HK-2 (cell line): Measurements from ENCODE around the gene TMEM258.

Experiments used
- DNase-seq: peaks from one replicate; pipeline ENCODE4 v3.0.0-alpha.2; 2018; ENCODE audit not compliant: unreplicated experiment

The TMEM258 gene

DNA sequence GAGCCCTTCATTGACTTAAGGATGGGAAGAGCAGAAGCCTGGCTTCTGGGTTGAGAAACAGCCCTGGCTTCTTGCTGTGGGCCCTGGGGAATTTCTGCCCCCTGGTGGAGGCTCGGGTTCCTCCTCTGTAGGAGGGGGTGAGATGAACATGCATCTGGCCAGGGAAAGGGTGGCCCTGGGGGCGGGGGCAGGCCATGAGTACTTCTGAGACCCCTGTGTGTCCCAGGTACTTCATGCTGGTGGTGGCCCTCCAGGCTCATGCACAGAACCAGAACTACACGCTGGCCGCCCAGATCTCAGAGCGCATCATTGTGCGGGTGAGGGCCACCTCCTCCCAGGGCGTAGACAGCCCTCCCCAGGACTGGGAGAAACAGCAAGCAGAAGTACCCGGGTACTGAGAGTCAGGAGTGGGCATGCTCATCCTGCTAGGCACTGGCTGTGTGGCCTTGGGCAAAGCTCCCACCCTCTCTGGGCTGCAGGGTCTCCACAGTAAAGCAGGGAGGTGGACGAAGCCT lies 15.8 kb downstream of the TMEM258 start:
- peak; percentile 47 for DNase-seq

DNA sequence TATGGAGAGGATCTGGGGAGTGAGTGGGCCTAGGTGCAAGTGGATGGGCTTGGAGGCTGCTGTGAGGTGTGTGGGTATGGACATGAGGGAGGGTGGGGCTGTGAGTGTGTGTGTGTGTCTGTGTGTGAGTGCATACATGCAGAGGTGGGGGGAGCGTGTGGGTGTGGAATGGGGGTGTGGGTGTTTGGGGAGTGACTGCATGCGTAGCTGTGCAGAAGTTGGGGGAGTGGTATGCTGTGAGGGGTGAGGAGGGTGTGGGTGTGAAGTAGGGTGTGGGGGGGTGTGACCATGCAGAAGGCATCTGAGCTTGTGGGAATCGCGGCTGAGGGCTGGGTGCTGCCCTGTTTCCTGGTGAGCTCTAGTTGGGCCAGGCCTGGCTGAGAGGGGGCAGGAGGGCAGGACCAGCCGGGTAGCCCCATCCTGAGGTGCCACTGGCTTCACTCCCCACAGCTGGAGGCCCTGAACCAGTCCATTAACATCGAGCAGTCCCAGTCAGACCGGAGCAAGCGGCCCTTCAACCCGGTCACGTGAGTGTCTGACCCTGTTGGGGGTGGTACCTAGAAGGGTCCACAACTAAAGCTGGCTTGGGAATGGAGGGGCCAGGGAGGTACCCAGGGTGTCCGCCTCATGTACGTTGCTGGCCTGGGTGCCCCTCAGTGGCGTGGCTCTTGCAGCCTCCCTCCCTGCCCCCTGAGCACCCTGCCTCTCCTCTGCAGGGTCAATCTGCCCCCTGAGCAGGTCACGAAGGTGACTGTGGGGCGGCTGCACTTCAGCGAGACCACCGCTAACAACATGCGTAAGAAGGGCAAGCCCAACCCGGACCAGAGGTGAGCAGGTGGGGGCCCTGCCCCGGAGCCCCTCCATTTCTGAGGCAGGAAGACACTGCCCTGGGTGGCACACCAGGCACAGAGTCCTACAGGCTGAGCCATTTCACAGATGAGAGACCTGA lies 16.5 kb downstream of the TMEM258 start:
- no peak for DNase-seq

DNA sequence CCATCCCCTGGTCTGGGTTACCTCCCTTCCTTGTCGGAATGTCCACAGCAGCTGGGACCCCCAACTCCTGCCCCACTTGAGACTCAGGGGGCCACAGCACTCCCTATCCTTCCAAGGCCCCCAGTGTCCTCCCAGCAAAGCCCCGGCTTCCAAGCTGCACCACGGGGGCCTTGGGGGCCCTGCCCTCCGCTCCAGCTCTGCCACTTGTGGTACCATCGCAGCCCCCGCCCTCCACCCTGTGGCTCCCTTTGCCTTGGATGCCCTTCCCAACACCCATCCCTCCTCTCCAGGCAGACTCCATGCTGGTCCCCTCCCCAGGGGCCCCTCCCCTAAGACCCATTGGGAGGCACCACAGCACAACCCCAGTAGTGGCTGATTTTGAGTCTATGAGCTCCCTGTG lies 17.3 kb downstream of the TMEM258 start:
- DNase-seq: no peak

DNA sequence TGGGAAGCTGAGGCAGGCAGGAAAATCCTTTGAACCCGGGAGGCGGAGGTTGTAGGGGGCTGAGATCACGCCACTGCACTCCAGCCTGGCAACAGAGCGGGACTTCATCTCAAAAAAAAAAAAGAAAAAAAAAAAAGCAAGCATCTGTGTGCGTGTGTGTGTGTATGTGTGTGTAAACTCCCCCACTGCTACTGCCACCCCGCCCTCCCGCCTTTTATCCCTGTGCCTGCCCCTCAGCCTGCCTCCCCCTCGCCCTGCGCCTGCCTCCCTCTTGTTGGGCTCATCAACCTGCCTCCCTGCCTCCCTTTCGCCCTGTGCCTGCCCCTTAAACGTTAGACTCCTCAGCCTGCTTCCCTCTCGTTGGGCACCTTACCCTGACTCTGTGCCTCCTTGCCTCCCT lies 18.0 kb downstream of the TMEM258 start:
- DNase-seq: no peak

GRCh38 chr11:61773809-61774208 lies 18.6 kb downstream of the TMEM258 start:
- DNase-seq: no peak

DNA sequence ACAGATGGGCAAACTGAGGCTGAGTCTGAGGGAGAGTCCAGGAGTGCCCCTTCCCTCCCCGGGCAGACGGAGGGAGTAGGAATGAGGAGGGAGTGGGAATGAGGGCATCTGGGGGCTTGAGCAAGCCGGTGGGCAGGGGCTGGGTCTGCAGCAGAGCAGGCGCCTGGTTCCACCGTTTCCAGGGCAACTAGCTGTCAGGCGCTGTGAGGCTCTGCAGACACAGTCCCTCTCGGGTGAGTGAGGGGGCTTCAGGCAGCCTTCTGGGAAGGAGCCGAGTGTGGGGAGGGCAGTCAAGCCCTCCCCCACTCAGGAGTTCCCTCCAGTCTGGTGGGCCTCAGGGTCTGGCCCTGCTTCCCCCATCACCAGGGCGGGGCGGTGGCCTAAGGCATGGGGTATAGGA lies 19.0 kb downstream of the TMEM258 start:
- DNase-seq: no peak

DNA sequence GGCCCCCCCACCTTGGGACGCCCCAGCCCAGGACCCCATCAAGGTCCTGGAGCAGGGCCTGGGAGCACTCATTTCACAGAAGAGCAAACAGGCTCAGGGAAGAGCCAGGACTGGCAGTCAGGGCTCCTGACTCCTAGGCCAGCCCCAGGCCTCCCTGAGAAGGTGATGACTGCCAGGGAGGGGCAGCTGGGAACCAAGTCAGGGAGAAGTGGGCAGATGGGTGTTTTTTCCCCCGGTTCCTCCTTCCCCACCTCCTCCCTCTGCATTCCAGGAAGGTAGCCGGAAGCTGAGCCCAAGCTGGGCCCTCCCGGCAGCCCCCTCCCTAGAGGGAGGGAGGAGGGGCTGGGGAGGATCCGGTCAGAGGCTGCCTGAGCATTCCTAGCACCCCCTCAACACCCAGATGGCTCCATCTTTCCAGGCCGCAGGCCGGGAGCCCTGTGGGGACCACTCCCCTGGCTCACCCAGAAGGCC lies 20.4 kb downstream of the TMEM258 start:
- DNase-seq: no peak

DNA sequence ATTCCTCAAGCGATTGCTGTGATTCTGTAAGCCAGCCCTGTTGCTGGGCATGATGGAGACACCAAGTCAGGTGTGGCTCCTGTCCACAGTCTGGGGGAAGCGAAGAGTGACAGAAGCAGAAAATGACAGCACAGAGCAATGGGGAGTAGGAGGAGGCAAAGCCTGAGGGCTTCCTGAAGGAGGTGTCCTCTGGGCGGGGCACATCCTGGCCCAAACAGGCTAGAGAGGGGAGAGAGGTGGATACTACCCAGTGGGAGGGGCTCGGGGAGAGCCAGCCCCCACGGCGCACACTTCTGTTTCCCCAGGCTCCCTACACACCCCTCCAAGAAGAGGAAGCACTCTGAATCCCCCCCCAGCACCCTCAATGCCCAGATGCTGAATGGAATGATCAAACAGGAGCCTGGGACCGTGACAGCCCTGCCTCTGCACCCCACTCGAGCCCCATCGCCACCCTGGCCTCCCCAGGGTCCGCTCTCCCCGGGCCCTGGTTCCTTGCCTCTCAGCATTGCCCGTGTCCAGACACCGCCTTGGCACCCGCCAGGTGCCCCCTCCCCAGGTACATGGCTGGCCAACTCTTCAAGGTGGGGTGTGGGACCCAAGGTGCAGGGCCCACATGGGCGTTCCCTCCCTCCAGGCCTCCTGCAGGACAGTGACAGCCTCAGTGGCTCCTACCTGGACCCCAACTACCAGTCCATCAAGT lies 21.1 kb downstream of the TMEM258 start:
- DNase-seq: no peak

DNA sequence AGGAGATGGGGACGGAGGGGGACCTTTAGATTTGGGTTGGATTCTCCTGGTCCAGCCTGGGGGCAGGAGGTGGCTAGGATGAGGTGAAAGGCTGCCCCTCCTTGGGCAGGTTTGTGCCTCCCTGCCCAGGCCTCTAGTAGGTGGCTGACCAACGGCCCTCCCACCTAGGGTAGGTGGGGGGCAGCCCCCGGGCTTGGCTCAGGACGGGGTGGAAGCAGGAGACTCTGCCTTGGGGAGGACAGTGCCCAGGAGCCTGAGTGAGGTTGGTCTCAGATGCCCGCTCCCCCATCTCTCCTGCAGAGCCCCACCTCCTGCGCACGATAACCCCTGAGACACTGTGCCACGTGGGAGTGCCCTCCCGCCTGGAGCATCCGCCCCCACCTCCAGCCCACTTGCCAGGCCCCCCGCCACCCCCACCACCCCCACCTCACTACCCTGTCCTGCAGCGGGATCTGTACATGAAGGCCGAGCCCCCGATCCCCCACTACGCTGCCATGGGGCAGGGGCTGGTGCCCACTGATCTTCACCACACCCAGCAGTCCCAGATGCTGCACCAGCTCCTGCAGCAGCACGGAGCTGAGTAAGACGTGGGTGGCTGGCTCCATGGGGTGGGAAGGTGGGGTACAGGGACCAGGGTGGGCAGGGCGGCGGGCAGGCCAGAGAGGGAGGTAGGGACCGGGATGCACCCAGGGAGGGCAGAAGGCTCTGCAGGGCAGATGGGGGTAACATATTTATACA lies 22.3 kb downstream of the TMEM258 start:
- DNase-seq: no peak

DNA sequence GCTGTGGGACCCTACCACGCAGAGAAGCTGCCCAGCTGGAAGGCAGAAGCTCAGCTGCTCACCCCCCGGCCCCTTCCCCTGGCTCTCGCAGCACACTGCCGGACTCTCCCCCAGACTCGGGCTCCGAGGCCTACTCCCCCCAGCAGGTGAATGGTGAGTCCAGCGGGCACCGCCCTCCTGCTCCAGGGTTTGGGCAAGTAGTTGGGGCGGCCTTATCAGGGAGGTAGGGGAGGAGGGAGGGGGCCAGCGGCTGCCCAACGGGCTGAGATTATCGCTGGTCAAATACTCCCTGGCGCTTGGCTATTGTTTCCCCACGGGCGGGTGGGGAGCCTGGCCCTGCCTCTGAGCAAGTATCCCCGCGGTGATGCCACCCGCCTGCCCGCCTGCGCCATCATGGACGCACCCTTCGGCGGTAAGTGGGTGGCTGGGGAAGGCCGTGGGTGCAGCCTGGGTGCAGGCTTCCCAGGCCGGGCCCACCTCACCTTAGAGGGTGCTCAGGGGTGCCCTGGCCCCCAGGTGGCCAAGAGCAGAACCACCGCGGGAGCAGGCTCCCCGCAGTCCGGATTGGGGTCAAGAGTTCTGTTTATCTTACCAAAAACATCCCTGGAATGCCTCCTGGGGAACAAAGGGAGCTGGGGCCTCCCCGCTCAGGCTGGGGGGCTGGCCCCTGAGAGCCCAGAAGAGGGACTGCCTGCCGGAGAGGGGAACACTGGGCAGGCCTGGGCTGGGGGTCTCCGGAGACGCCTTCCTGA lies 23.1 kb downstream of the TMEM258 start:
- DNase-seq: no peak

DNA sequence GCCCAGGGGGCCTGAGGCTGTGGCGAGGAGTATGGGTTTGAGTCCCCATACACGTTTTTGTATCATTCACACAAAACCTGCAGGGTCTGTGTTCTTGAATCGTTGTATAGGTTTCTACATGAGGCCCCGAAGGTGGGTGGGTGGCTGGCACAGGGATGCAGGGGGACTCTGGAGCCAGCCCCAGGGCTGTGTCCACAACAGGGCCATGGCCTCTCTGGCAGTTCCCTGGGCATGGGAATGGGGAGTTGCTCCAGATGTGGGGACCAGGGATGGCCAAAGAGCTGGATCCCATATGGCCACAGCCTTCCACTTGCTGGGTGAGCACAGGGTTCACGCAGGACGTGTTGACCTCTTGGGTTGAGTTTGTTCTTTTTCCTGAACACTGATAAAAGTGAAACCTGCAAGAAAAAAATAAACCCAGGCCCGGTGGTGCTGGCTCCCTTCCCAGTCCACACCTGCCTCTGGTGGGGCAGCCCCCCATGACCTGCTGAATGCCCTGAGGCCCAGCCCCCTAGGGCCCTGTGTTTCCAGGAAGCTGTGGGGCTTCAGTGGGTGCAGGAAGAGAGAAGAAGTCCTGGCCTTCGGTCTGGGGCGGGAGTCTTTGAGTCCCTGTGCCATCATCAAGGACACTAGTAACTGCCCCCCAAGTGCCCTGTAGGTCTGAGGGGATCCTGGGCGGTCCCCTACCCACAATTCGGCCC lies 23.9 kb downstream of the TMEM258 start:
- no peak for DNase-seq

DNA sequence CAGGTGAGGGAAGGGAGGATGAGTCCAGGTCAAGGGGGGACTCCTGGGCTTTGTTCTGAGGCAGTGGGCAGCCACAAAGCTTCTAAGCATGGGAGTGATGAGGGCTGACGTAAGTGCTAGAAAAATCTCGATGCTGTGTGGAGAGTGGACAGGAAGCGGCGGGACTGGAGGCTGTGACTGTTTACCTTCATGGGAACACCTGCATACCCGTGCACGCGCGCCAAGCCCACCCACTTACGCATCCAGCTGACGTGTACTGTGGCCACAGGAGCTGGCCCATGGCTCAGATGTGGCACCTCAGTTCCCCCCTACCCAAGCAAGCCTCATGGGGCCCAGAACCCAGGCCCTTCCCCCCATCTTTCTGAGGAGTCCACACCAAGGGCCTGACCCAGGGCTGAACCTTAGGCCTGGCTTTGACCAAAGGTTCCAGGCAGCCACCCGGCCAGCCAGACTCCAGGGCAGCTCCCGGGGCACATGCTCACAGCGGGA lies 26.0 kb downstream of the TMEM258 start:
- no peak for DNase-seq

- no peak for DNase-seq
These were observed 26.7 kb downstream of the TMEM258 start for GRCh38 chr11:61765550-61766253.

DNA sequence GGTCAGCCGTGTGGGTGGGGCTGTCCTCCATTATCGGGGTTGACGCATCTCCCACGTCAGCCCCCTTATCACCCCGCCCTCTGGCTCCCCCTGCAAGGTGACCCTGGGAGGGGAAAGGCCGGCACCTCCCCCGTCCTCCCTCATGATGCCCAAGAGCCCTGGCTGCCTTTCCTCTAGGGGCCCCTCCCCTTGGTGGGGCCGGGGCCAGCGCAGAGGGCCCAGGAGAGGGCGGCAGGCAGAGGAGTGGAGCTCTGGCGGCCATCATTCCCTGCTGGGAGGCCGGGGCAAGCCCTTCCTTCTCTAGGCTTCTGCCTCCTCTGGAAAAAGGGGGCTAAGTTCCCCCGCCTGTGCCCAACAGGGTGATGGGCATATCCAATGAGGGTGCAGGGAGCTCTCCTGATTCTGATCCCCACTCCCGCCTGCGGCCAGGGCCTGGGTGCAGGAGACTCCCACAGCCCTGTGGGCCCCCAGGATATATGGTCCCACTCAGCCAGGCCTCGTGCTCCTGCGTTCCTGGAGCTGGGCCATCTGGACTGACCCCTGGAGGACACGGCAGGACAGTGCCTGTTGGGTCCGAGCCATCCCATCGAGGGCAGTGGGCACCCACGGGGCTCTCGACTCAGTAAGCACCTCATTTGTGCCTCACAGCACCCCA lies 27.7 kb downstream of the TMEM258 start:
- DNase-seq: no peak

GRCh38 chr11:61763930-61764605 lies 28.3 kb downstream of the TMEM258 start:
- no peak for DNase-seq

- DNase-seq: no peak
These were observed 29.6 kb downstream of the TMEM258 start for GRCh38 chr11:61762798-61763197.

- no peak for DNase-seq
These were observed 30.2 kb downstream of the TMEM258 start for GRCh38 chr11:61762223-61762615.

- DNase-seq: no peak
These were observed 30.8 kb downstream of the TMEM258 start for GRCh38 chr11:61761440-61762222.
